HL-60 (cell line): ENCODE measurements around the gene TLK2.
"Not testable (repeated sequence)": the region's sequence is repeated elsewhere in the genome, so short reads cannot be mapped to it uniquely, and the experiment has no call there.

ENCODE experiments used
- DNase-seq, 2 experiments: peaks; one replicate each; pipeline ENCODE4 v3.0.0-alpha.2; 2010 to 2020; ENCODE audit warnings: low read depth in 1 of 2, low spot score in 1 of 2
- H3K27ac ChIP-seq: fragments of 250-450 bp; sonication (Bioruptor Pico); replicated peaks from 2 replicates; pipeline ENCODE4 v1.5.1; 2020; ENCODE audit warnings: mild to moderate bottlenecking, moderate library complexity
- H3K27me3 ChIP-seq: fragments of 250-450 bp; sonication (Bioruptor Pico); 2 replicates; pipeline ENCODE4 v1.5.1; 2021; ENCODE audit warnings: mild to moderate bottlenecking, moderate library complexity; ENCODE audit not compliant: insufficient read depth, poor library complexity, severe bottlenecking
- H3K4me3 ChIP-seq: replicated peaks from 2 replicates; pipeline ENCODE4 v1.5.1; 2011; ENCODE audit warnings: mild to moderate bottlenecking, control low read depth, low read length; ENCODE audit not compliant: insufficient read depth
- GABPA ChIP-seq: IDR thresholded peaks from 2 replicates; pipeline ENCODE4 v1.6.1; 2012; ENCODE audit warnings: low read depth
- POLR2AphosphoS5 ChIP-seq: IDR thresholded peaks from 2 replicates; pipeline ENCODE4 v1.6.1; 2012; ENCODE audit warnings: low read depth
- SPI1 ChIP-seq: IDR thresholded peaks from 2 replicates; pipeline ENCODE4 v1.6.1; 2012; ENCODE audit warnings: low read depth, mild to moderate bottlenecking, borderline replicate concordance
- TF ChIP-seq, protein P1 (sequence below): IDR thresholded peaks from one replicate; pipeline ENCODE4 v1.5.1; 2011; ENCODE audit warnings: low read length, control low read depth, inconsistent platforms; ENCODE audit not compliant: insufficient read depth
- TF ChIP-seq, protein P2 (sequence below): IDR thresholded peaks from 2 replicates; pipeline ENCODE4 v1.6.1; 2012; ENCODE audit warnings: low read depth; ENCODE audit not compliant: insufficient replicate concordance

TLK2 gene

DNA sequence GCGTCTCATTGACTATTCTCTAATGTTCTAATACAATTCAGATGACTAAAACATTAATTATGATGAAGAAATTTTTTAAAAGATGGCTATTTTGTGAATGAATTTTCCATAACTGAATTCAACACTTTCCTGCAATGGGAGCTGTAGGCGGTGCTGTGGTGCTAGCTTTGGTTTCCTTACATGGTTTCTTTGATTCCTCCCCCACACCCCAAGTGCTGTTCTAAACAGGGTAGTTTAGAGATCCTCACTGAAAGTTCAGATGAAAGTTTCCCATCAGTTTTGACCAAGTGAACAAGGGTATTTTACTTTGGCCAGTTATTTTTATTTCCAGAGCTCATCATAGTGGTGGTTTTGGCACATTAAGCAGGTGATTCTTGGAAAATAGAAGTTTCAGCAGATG lies 122.8 kb downstream of the TLK2 start:
- TF ChIP-seq SPI1 (no peak), GABPA (no peak)
- TF ChIP-seq, protein P1, sequence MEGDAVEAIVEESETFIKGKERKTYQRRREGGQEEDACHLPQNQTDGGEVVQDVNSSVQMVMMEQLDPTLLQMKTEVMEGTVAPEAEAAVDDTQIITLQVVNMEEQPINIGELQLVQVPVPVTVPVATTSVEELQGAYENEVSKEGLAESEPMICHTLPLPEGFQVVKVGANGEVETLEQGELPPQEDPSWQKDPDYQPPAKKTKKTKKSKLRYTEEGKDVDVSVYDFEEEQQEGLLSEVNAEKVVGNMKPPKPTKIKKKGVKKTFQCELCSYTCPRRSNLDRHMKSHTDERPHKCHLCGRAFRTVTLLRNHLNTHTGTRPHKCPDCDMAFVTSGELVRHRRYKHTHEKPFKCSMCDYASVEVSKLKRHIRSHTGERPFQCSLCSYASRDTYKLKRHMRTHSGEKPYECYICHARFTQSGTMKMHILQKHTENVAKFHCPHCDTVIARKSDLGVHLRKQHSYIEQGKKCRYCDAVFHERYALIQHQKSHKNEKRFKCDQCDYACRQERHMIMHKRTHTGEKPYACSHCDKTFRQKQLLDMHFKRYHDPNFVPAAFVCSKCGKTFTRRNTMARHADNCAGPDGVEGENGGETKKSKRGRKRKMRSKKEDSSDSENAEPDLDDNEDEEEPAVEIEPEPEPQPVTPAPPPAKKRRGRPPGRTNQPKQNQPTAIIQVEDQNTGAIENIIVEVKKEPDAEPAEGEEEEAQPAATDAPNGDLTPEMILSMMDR: no peak
- no peak overlapping the region for H3K4me3 ChIP-seq
- DNase-seq: no peak
- H3K27ac ChIP-seq: no peak overlapping the region
- no peaks in the 10 kb centered on the region for H3K27me3 ChIP-seq

- not testable (repeated sequence) for H3K27ac ChIP-seq, H3K27me3 ChIP-seq, H3K4me3 ChIP-seq, DNase-seq
Observed at GRCh38 chr17:62603783-62604182, 125.2 kb downstream of the TLK2 start.

- TF ChIP-seq POLR2AphosphoS5 (no peak), GABPA (no peak), SPI1 (no peak)
- TF ChIP-seq, protein P1: no peak
- TF ChIP-seq, protein P2, sequence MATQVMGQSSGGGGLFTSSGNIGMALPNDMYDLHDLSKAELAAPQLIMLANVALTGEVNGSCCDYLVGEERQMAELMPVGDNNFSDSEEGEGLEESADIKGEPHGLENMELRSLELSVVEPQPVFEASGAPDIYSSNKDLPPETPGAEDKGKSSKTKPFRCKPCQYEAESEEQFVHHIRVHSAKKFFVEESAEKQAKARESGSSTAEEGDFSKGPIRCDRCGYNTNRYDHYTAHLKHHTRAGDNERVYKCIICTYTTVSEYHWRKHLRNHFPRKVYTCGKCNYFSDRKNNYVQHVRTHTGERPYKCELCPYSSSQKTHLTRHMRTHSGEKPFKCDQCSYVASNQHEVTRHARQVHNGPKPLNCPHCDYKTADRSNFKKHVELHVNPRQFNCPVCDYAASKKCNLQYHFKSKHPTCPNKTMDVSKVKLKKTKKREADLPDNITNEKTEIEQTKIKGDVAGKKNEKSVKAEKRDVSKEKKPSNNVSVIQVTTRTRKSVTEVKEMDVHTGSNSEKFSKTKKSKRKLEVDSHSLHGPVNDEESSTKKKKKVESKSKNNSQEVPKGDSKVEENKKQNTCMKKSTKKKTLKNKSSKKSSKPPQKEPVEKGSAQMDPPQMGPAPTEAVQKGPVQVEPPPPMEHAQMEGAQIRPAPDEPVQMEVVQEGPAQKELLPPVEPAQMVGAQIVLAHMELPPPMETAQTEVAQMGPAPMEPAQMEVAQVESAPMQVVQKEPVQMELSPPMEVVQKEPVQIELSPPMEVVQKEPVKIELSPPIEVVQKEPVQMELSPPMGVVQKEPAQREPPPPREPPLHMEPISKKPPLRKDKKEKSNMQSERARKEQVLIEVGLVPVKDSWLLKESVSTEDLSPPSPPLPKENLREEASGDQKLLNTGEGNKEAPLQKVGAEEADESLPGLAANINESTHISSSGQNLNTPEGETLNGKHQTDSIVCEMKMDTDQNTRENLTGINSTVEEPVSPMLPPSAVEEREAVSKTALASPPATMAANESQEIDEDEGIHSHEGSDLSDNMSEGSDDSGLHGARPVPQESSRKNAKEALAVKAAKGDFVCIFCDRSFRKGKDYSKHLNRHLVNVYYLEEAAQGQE: no peak
- Histone ChIP-seq H3K27ac (no peak overlapping the region), H3K4me3 (no peak overlapping the region), H3K27me3 (no peaks in the 10 kb centered on the region)
- no peak for DNase-seq
Observed at GRCh38 chr17:62605588-62605987, 127.0 kb downstream of the TLK2 start.

GRCh38 chr17:62611292-62611691 lies 132.7 kb downstream of the TLK2 start:
- TF ChIP-seq SPI1: no peak
- H3K27ac ChIP-seq: no peak overlapping the region
- DNase-seq: no peak
- H3K27me3 ChIP-seq: no peaks in the 10 kb centered on the region
- H3K4me3 ChIP-seq: no peak overlapping the region

GRCh38 chr17:62611728-62612127 lies 133.1 kb downstream of the TLK2 start:
- TF ChIP-seq, protein P1: no peak
- TF ChIP-seq, protein P2: no peak
- no peak for TF ChIP-seq GABPA
- TF ChIP-seq POLR2AphosphoS5: no peak
- TF ChIP-seq SPI1: no peak
- Histone ChIP-seq H3K4me3 (no peak overlapping the region), H3K27ac (no peak overlapping the region), H3K27me3 (no peaks in the 10 kb centered on the region)
- peak in 1 of 2 experiments; percentile 66 for DNase-seq

DNA sequence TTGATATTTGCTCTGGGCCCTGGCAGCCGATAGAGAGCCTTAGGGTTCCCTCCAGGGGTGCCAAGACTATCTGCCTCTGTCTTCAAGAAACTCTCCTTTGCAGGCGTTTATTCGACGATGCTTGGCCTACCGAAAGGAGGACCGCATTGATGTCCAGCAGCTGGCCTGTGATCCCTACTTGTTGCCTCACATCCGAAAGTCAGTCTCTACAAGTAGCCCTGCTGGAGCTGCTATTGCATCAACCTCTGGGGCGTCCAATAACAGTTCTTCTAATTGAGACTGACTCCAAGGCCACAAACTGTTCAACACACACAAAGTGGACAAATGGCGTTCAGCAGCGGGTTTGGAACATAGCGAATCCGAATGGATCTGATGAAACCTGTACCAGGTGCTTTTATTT lies 133.7 kb downstream of the TLK2 start:
- not testable (repeated sequence) for H3K4me3 ChIP-seq, H3K27me3 ChIP-seq, H3K27ac ChIP-seq, DNase-seq

DNA sequence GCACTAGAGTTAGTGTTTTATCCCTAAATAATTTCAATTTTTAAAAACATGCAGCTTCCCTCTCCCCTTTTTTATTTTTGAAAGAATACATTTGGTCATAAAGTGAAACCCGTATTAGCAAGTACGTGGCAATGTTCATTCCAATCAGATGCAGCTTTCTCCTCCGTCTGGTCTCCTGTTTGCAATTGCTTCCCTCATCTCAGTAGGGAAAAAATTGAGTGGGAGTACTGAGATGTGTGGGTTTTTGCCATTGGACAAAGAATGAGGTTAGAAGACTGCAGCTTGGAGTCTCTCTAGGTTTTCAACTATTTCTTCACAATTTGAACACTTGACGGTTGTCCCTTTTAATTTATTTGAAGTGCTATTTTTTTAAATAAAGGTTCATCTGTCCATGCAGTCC lies 134.5 kb downstream of the TLK2 start:
- H3K4me3 ChIP-seq, DNase-seq, H3K27me3 ChIP-seq, H3K27ac ChIP-seq: not testable (repeated sequence)
